Parathyroid adenoma (tissue), 2 donors: ENCODE data around the gene MAP3K6.
A peak's percentile ranks its signal among the peaks of the same experiment; 100 is the strongest.

Experiments used
- H2AFZ ChIP-seq: fragments of 300-600 bp; sonication (generic); one replicate; pipeline ENCODE4 v1.7.0; 2017; ENCODE audit warnings: antibody characterized with exemption, mild to moderate bottlenecking
- H3K27ac ChIP-seq: fragments of 300-600 bp; sonication (generic); one replicate; pipeline ENCODE4 v1.7.0; 2017
- H3K27me3 ChIP-seq: fragments of 300-600 bp; sonication (generic); one replicate; pipeline ENCODE4 v1.7.0; 2017; ENCODE audit warnings: low read length; ENCODE audit not compliant: control insufficient read depth, insufficient read depth
- H3K36me3 ChIP-seq: fragments of 300-600 bp; sonication (generic); one replicate; pipeline ENCODE4 v1.7.0; 2017; ENCODE audit warnings: low read length; ENCODE audit not compliant: control insufficient read depth, insufficient read depth
- H3K4me1 ChIP-seq: fragments of 300-600 bp; sonication (generic); one replicate; pipeline ENCODE4 v1.7.0; 2017; ENCODE audit warnings: control low read depth
- H3K4me2 ChIP-seq: fragments of 300-600 bp; sonication (generic); one replicate; pipeline ENCODE4 v1.7.0; 2017; ENCODE audit warnings: low read length
- H3K4me3 ChIP-seq: fragments of 300-600 bp; sonication (generic); one replicate; pipeline ENCODE4 v1.7.0; 2017; ENCODE audit warnings: low read depth, low read length
- H3K79me2 ChIP-seq: fragments of 300-600 bp; sonication (generic); one replicate; pipeline ENCODE4 v1.7.0; 2017; ENCODE audit warnings: control low read depth
- H3K9ac ChIP-seq: fragments of 300-600 bp; sonication (generic); one replicate; pipeline ENCODE4 v1.7.0; 2017; ENCODE audit warnings: mild to moderate bottlenecking
- H3K9me3 ChIP-seq: fragments of 300-600 bp; sonication (generic); one replicate; pipeline ENCODE4 v1.7.0; 2017; ENCODE audit warnings: low read length; ENCODE audit not compliant: control insufficient read depth
- TF ChIP-seq, protein P1 (sequence below): fragments of 300-600 bp; sonication (generic); IDR thresholded peaks from one replicate; pipeline ENCODE4 v1.7.0; 2017; ENCODE audit warnings: antibody characterized with exemption, mild to moderate bottlenecking
- donor health status: primary hyperparathyroidism.

Gene MAP3K6

DNA sequence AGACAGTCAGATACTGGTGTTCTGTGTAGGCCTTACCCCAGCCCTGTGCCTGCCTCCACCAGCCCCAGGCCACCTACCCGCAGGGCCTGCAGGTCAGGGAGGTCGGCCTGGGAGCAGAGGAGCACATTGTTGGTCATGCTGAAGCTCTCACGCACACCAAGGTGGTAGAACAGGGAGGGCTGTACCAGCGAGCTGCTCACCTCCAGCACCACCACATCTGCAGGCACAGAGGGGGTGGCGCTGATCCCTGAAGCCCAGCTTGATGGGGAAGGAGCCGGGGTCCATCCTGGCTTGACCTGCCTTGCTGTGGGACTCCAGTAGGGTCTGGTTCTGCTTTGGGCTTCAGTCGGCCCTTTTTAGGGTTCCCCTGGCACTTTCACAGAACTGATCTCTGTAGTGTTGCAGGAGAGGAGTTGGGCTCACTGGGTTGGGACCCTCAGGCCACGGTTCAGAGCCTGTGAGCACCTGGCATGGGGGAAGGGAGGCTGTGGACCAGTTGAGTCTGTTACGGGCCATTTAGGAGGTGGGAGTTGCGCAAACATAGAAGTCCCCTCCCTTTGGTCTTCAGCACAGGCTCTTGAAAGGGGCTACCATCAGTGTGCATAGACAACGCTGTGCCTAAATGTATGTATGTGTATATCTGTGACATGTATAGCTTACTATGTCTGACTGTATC is 1.9 kb downstream of the MAP3K6 start:
- no peaks in the 10 kb centered on the region for H3K79me2 ChIP-seq
- TF ChIP-seq, protein P1, sequence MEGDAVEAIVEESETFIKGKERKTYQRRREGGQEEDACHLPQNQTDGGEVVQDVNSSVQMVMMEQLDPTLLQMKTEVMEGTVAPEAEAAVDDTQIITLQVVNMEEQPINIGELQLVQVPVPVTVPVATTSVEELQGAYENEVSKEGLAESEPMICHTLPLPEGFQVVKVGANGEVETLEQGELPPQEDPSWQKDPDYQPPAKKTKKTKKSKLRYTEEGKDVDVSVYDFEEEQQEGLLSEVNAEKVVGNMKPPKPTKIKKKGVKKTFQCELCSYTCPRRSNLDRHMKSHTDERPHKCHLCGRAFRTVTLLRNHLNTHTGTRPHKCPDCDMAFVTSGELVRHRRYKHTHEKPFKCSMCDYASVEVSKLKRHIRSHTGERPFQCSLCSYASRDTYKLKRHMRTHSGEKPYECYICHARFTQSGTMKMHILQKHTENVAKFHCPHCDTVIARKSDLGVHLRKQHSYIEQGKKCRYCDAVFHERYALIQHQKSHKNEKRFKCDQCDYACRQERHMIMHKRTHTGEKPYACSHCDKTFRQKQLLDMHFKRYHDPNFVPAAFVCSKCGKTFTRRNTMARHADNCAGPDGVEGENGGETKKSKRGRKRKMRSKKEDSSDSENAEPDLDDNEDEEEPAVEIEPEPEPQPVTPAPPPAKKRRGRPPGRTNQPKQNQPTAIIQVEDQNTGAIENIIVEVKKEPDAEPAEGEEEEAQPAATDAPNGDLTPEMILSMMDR = no peak
- no peaks in the 10 kb centered on the region for H3K36me3 ChIP-seq
- H2AFZ ChIP-seq = peak overlapping the region; percentile 46
- no peak overlapping the region for H3K9ac ChIP-seq
- H3K27ac ChIP-seq = peak overlapping the region; percentile 90
- no peaks in the 10 kb centered on the region for H3K27me3 ChIP-seq
- H3K4me1 ChIP-seq = peaks cover 3% of the 10 kb centered on the region
- peak overlapping the region; percentile 89 for H3K4me2 ChIP-seq
- H3K4me3 ChIP-seq = peak overlapping the region; percentile 56
- H3K9me3 ChIP-seq = no peaks in the 10 kb centered on the region

DNA sequence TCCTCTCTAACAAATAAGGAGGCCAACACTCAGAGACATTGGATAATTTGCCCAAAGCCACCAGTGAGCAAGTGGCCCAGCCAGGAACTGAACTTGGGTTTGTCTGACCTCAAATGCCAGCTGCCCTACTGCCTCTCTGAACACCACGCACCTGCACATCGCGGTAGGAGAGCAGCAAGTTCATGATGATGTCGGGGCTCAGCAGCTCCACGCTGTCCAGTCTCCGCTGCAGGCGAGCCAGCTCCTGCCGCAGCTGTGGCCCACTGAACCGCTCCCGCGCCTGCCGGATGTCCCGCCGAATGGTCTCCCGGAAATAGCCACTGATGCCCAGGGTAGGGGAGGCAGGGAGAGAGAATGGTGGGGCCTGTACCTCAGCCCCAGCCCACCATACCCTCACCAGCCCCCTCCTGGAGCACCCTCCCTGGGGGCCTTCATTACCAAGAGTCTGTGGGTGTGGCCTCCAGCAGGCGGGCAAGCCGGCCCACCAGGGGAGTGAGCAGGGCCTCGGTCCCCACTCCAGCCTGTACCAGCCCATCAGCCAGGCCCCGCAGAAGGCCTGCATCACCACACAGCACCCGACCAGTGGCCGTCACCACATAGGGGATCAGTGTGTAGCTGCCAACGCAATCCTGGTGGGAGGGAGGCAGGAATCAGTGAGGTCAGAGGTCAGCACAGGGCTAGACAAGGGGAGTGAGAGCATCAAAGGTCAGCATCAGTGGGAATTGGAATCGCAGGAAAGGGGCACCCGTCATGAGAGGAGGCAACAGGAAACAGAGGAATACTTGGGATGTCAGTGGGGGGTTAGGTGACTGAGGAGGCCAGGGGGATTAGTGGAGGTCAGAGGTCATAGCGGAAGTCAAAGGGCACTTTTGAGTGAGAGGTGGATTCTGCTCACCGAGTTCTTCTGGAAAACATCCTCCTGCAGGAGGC is 2.7 kb downstream of the MAP3K6 start:
- Histone ChIP-seq H3K9ac (no peak overlapping the region), H2AFZ (no peak overlapping the region), H3K9me3 (no peaks in the 10 kb centered on the region), H3K27ac (no peak overlapping the region), H3K27me3 (no peaks in the 10 kb centered on the region), H3K79me2 (no peaks in the 10 kb centered on the region), H3K4me1 (peaks cover 3% of the 10 kb centered on the region), H3K4me3 (no peak overlapping the region), H3K36me3 (no peaks in the 10 kb centered on the region), H3K4me2 (no peak overlapping the region)
- TF ChIP-seq, protein P1 = no peak

DNA sequence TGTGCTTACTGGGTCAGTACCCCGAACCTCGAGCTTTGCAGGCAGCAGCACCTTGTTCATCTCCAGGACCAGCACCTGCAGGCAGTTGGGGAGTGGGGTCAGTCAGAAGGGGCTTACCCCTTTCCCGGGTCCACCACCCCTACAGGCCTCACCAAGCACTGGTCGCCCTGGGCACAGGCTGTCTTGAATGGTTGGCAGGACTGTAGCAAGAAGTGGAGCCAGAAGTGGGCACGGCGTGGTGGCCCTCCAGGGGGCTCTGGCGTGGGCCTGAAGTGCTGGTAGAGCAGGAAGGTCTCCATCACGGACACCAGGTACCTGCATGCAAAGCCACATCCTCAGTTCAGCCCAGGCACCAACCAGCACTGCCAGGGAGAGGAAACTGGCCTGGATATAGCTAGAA is 5.2 kb downstream of the MAP3K6 start:
- Histone ChIP-seq H3K27me3 (no peaks in the 10 kb centered on the region), H3K27ac (no peak overlapping the region), H3K4me1 (peaks cover 3% of the 10 kb centered on the region), H3K4me3 (no peak overlapping the region), H3K9ac (no peak overlapping the region), H2AFZ (no peak overlapping the region), H3K4me2 (no peak overlapping the region), H3K79me2 (no peaks in the 10 kb centered on the region), H3K36me3 (no peaks in the 10 kb centered on the region), H3K9me3 (no peaks in the 10 kb centered on the region)
- TF ChIP-seq, protein P1 = no peak

DNA sequence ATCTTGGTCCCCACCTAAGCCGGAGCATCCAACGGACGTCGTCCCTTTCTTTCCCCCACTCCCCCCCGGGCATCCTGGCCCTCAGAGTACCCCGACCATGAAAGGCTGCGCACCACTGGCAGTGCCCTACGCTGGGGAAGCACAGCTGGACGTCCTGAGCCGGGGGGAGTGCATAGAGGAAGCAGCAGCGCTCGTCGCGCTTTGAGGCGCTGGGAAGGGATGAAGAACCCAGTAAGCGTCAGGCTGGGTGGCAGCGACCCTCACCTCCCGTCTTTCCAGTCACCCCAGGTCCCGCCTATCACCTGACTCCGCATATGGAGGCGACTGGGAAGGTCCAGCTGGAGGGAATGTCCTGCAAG is 5.7 kb downstream of the MAP3K6 start:
- Histone ChIP-seq H3K27me3 (no peaks in the 10 kb centered on the region), H3K36me3 (no peaks in the 10 kb centered on the region), H3K9ac (no peak overlapping the region), H3K79me2 (no peaks in the 10 kb centered on the region), H3K27ac (no peak overlapping the region), H3K4me1 (peaks cover 3% of the 10 kb centered on the region), H3K4me2 (no peak overlapping the region), H3K4me3 (no peak overlapping the region), H2AFZ (no peak overlapping the region), H3K9me3 (no peaks in the 10 kb centered on the region)
- TF ChIP-seq, protein P1 = no peak
